Measurements from ENCODE around the gene RBFA. TPM values are rescaled to one million over a fixed set of nuclear protein-coding genes. Genes with fewer than 3 reads are reported as not detected.

RBFA gene
- total RNA-seq, 2 experiments from 2014 or later, result 25.9 to 28.1 TPM

- Histone ChIP-seq H3K79me2 (ENCODE audit: insufficient read depth, low read depth, low read length) (no peaks in the 10 kb centered on the region), H3K9me2 (ENCODE audit: insufficient read depth, low read length) (no peaks in the 10 kb centered on the region), H3K4me1 (ENCODE audit: insufficient read depth, low read length, poor library complexity, severe bottlenecking) (no peaks in the 10 kb centered on the region), H3K27ac (ENCODE audit: low read depth, low read length, poor library complexity, severe bottlenecking) (no peak overlapping the region), H3K4me2 (ENCODE audit: low read length) (no peak overlapping the region), H4K20me1 (ENCODE audit: insufficient read depth, low read length) (no peaks in the 10 kb centered on the region), H3K4me3 (ENCODE audit: low read depth, low read length, poor library complexity, severe bottlenecking) (no peak overlapping the region), H3K36me3 (ENCODE audit: insufficient read depth, low read length) (no peaks in the 10 kb centered on the region), H3K9me3 (ENCODE audit: low read length) (no peaks in the 10 kb centered on the region), H2AFZ (ENCODE audit: low read length) (no peak overlapping the region)
- no TSS peak for BruUV-seq (replicated peaks)
- TF ChIP-seq CTCF (conservative IDR thresholded peaks at IDR 0.05; ENCODE audit: low read length) (no peak), EZH2phosphoT487 (IDR thresholded peaks at IDR 0.05; ENCODE audit: borderline replicate concordance, low read depth, low read length) (no peak)
- intact Hi-C loops (cut with micrococcal nuclease; ENCODE audit: unreplicated experiment), result no loop called here
- POLR2A ChIA-PET, result no interaction called here
- CTCF ChIA-PET (ENCODE audit: unreplicated experiment), result no interaction called here
- no peak for DNase-seq (ENCODE audit: low spot score)
Measured at GRCh38 chr18:80006724-80007123, 27.5 kb upstream of the RBFA start.

GRCh38 chr18:80009661-80010550 lies 24.3 kb upstream of the RBFA start:
- BruUV-seq (replicated peaks), result no TSS peak
- TF ChIP-seq EZH2phosphoT487 (IDR thresholded peaks at IDR 0.05; ENCODE audit: borderline replicate concordance, low read depth, low read length) (no peak), CTCF (conservative IDR thresholded peaks at IDR 0.05; ENCODE audit: low read length) (no peak)
- no peaks in the 10 kb centered on the region for H3K79me2 ChIP-seq (ENCODE audit: insufficient read depth, low read depth, low read length)
- no peaks in the 10 kb centered on the region for H3K9me3 ChIP-seq (ENCODE audit: low read length)
- H3K4me2 ChIP-seq (ENCODE audit: low read length), result no peak overlapping the region
- no peaks in the 10 kb centered on the region for H3K4me1 ChIP-seq (ENCODE audit: insufficient read depth, low read length, poor library complexity, severe bottlenecking)
- DNase-seq (ENCODE audit: low spot score), result no peak
- ChIA-PET CTCF (ENCODE audit: unreplicated experiment) (no interaction called here), POLR2A (no interaction called here)
- no peaks in the 10 kb centered on the region for H3K36me3 ChIP-seq (ENCODE audit: insufficient read depth, low read length)
- H4K20me1 ChIP-seq (ENCODE audit: insufficient read depth, low read length), result no peaks in the 10 kb centered on the region
- H2AFZ ChIP-seq (ENCODE audit: low read length), result no peak overlapping the region
- no peaks in the 10 kb centered on the region for H3K9me2 ChIP-seq (ENCODE audit: insufficient read depth, low read length)
- no peak overlapping the region for H3K4me3 ChIP-seq (ENCODE audit: low read depth, low read length, poor library complexity, severe bottlenecking)
- intact Hi-C loops (cut with micrococcal nuclease; ENCODE audit: unreplicated experiment), result no loop called here
- no peak overlapping the region for H3K27ac ChIP-seq (ENCODE audit: low read depth, low read length, poor library complexity, severe bottlenecking)

GRCh38 chr18:80010551-80010906 lies 23.7 kb upstream of the RBFA start:
- no peaks in the 10 kb centered on the region for H4K20me1 ChIP-seq (ENCODE audit: insufficient read depth, low read length)
- POLR2A ChIA-PET, result no interaction called here
- H3K4me2 ChIP-seq (ENCODE audit: low read length), result no peak overlapping the region

More at GRCh38 chr18:80010551-80010906, 23.7 kb upstream of the RBFA start:
- BruUV-seq (replicated peaks), result no TSS peak
- Histone ChIP-seq H3K79me2 (ENCODE audit: insufficient read depth, low read depth, low read length) (no peaks in the 10 kb centered on the region), H3K4me1 (ENCODE audit: insufficient read depth, low read length, poor library complexity, severe bottlenecking) (no peaks in the 10 kb centered on the region), H3K36me3 (ENCODE audit: insufficient read depth, low read length) (no peaks in the 10 kb centered on the region), H3K27ac (ENCODE audit: low read depth, low read length, poor library complexity, severe bottlenecking) (no peak overlapping the region), H3K9me2 (ENCODE audit: insufficient read depth, low read length) (no peaks in the 10 kb centered on the region), H3K4me3 (ENCODE audit: low read depth, low read length, poor library complexity, severe bottlenecking) (no peak overlapping the region), H2AFZ (ENCODE audit: low read length) (no peak overlapping the region), H3K9me3 (ENCODE audit: low read length) (no peaks in the 10 kb centered on the region)
- intact Hi-C loops (cut with micrococcal nuclease; ENCODE audit: unreplicated experiment), result no loop called here
- CTCF ChIA-PET (ENCODE audit: unreplicated experiment), result no interaction called here
- TF ChIP-seq EZH2phosphoT487 (IDR thresholded peaks at IDR 0.05; ENCODE audit: borderline replicate concordance, low read depth, low read length), result no peak
- TF ChIP-seq CTCF (conservative IDR thresholded peaks at IDR 0.05; ENCODE audit: low read length), result no peak
- DNase-seq (ENCODE audit: low spot score), result no peak

All from OCI-LY7 (cell line).